ENCODE data around the gene PSTK.

- TF ChIP-seq CTCF (IDR thresholded peaks at IDR 0.05) (no peak), POLR2A (IDR thresholded peaks at IDR 0.05) (no peak), POLR2AphosphoS5 (IDR thresholded peaks at IDR 0.05) (no peak)
Measured at GRCh38 chr10:123009105-123009820, 29.1 kb downstream of the PSTK start.

Measured in stomach (tissue), 4 donors.